Measurements from ENCODE around the gene C6orf136. TPM values are rescaled to one million over a fixed set of nuclear protein-coding genes. Genes with fewer than 3 reads are reported as not detected.
A peak's percentile ranks its signal among the peaks of the same experiment; 100 is the strongest.

Gene C6orf136
- total and polyA plus RNA-seq, 9 of the 15 experiments (the other 6 are each of a cell fraction or from before 2014, with no cell fraction given), result 14.1 to 63.1 (median 18.4) TPM

- TF ChIP-seq E2F5 (CRISPR knock-in tag; IDR thresholded peaks at IDR 0.05) (no peak), ZNF3 (CRISPR knock-in tag; IDR thresholded peaks at IDR 0.05) (peak; percentile 88), E2F8 (IDR thresholded peaks at IDR 0.05; ENCODE audit: low read depth, partially characterized antibody) (peak; percentile 36), REST (IDR thresholded peaks at IDR 0.05; ENCODE audit: borderline replicate concordance) (no peak), REST (CRISPR knock-in tag; IDR thresholded peaks at IDR 0.05; ENCODE audit: low read depth) (no peak), ARID1B (IDR thresholded peaks at IDR 0.05) (no peak; the same call in 1 of the 2 replicates), MTA3 (IDR thresholded peaks at IDR 0.05; ENCODE audit: borderline replicate concordance) (no peak), ZC3H4 (CRISPR knock-in tag; IDR thresholded peaks at IDR 0.05; ENCODE audit: borderline replicate concordance) (no peak; the same call in 1 of the 2 replicates), PHF8 (IDR thresholded peaks at IDR 0.05; ENCODE audit: borderline replicate concordance, low read length) (0 out of 2 replicates have a peak, but pooled peaks have one; percentile 10), TAF7 (tag; IDR thresholded peaks at IDR 0.05) (peak; percentile 10), USF2 (CRISPR knock-in tag; IDR thresholded peaks at IDR 0.05) (no peak), CSDE1 (IDR thresholded peaks at IDR 0.05) (no peak; a peak in 1 of 4 replicates), ZNF699 (CRISPR knock-in tag; IDR thresholded peaks at IDR 0.05; ENCODE audit: insufficient replicate concordance) (no peak), SRSF9 (IDR thresholded peaks at IDR 0.05; ENCODE audit: borderline replicate concordance, low read depth, low read length) (no peak), XRCC5 (IDR thresholded peaks at IDR 0.05; ENCODE audit: low read depth, low read length) (0 out of 2 replicates have a peak, but pooled peaks have one; percentile 39)
Measured at GRCh38 chr6:30615219-30615957, 31.5 kb upstream of the C6orf136 start (continued).

Measured in K562 (cell line).